ENCODE measurements around the gene ABL2.
"Not testable (repeated sequence)": the region's sequence is repeated elsewhere in the genome, so short reads cannot be mapped to it uniquely, and the experiment has no call there.

The ABL2 gene

GRCh38 chr1:179197690-179198297 is 31.7 kb downstream of the ABL2 start:
- H3K4me3 ChIP-seq (ENCODE audit: low read depth, low read length), result no peak overlapping the region
- TF ChIP-seq CTCF (IDR thresholded peaks at IDR 0.05; ENCODE audit: borderline replicate concordance, insufficient read depth, low read depth, low read length), result no peak

DNA sequence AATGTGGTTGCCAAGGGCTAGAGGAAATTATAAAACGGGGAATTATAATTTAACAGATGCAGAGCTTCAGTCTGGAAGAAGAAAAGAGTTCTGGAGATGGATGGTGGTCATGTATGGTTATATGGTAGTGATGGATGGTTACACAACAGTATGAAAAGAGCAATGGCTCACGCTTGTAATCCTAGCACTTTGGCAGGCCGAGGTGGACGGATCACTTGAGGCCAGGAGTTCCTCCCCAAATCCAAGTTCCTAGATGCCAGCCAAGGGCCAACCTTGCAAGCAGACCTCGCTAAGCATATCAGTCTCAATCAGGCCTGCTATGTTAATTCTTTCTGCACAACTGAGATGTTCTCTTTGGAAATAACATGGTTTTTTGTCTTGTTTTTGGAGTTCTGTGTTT is 33.6 kb downstream of the ABL2 start:
- H3K4me3 ChIP-seq (ENCODE audit: low read depth, low read length), result not testable (repeated sequence)

GRCh38 chr1:179195376-179195775 is 34.1 kb downstream of the ABL2 start:
- TF ChIP-seq CTCF (IDR thresholded peaks at IDR 0.05; ENCODE audit: borderline replicate concordance, insufficient read depth, low read depth, low read length), result no peak

GRCh38 chr1:179194068-179194537 is 35.4 kb downstream of the ABL2 start:
- no peak for TF ChIP-seq CTCF (IDR thresholded peaks at IDR 0.05; ENCODE audit: borderline replicate concordance, insufficient read depth, low read depth, low read length)

More at GRCh38 chr1:179195376-179195775, 34.1 kb downstream of the ABL2 start:
- no peak overlapping the region for H3K4me3 ChIP-seq (ENCODE audit: low read depth, low read length)

GRCh38 chr1:179190861-179191260 is 38.6 kb downstream of the ABL2 start:
- no peak for TF ChIP-seq CTCF (IDR thresholded peaks at IDR 0.05; ENCODE audit: borderline replicate concordance, insufficient read depth, low read depth, low read length)
- H3K4me3 ChIP-seq (ENCODE audit: low read depth, low read length), result no peak overlapping the region

More at GRCh38 chr1:179194068-179194537, 35.4 kb downstream of the ABL2 start:
- H3K4me3 ChIP-seq (ENCODE audit: low read depth, low read length), result no peak overlapping the region

DNA sequence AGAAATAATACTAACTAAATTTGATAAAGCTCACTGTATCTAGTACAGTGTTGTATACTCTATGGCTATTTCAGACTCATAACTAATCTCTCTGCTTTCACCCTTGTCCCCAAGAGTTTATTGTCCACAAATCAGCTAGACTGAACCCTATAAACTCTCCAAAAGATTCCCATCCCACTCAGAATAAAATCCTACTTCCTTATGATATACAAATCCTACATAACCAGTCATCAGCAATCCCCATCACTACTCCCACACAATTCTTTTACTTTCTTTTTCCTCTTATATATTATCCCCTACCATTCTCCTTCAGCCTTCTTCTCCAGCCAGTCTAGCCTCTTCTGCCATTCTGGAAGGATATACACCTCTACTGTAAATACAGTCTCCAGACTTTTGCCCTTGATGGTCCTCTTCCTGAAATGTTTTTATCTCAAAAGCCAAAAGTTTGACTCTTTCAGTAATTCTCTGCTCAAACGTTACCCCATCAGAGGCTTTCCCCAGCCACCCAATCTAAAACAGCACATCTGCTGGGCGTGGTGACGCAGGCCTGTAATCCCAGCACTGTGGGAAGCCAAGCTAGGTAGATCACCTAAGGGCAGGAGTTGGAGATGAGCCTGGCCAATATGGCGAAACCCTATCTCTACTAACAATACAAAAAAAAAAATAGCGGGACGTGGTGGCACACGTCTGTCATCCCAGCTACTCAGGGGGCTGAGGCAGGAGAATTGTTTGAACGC is 41.6 kb downstream of the ABL2 start:
- TF ChIP-seq CTCF (IDR thresholded peaks at IDR 0.05; ENCODE audit: borderline replicate concordance, insufficient read depth, low read depth, low read length), result no peak
- H3K4me3 ChIP-seq (ENCODE audit: low read depth, low read length), result no peak overlapping the region

DNA sequence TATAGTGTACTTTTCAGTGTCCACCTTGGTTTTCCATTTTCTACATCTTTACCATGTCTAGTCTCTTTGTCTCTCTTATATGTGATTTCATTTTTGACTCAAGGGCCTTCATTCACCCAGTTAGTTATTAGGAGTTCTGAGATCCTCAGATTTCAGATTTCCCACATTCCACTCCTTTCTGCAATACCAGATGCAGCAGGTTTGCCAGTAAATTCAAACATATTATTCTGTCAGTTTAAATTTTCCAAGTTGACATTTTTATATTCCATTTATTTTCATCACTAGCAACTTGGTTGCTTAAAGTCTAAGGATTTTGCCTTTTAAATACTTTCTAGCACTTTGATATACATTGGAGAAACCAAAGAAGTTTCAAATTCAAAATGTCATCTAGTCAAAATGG is 42.4 kb downstream of the ABL2 start:
- H3K4me3 ChIP-seq (ENCODE audit: low read depth, low read length), result no peak overlapping the region
- TF ChIP-seq CTCF (IDR thresholded peaks at IDR 0.05; ENCODE audit: borderline replicate concordance, insufficient read depth, low read depth, low read length), result no peak
